IgD-negative memory B cell (primary cell): ENCODE data around the gene CRYBG1. TPM values are rescaled to one million over a fixed set of nuclear protein-coding genes. Genes with fewer than 3 reads are reported as not detected.

Source experiments
- H3K27ac Mint-ChIP-seq, 3 donors: one replicate each; pipeline ENCODE4 v1.8.0; 2020 to 2022; ENCODE audit warnings: mild to moderate bottlenecking in 3 of 3, mixed read lengths in 3 of 3, moderate library complexity in 1 of 3
- H3K27me3 Mint-ChIP-seq: one replicate; pipeline ENCODE4 v1.8.0; 2021; ENCODE audit warnings: mixed read lengths
- H3K36me3 Mint-ChIP-seq: one replicate; pipeline ENCODE4 v1.8.0; 2020; ENCODE audit warnings: mild to moderate bottlenecking, mixed read lengths
- H3K4me1 Mint-ChIP-seq, 3 donors: one replicate each; pipeline ENCODE4 v1.8.0; 2020 to 2022; ENCODE audit warnings: mixed read lengths in 3 of 3, mild to moderate bottlenecking in 1 of 3
- H3K4me3 Mint-ChIP-seq, 4 donors: one replicate each; pipeline ENCODE4 v1.8.0; 2020 to 2022; ENCODE audit warnings: mild to moderate bottlenecking in 4 of 4, mixed read lengths in 4 of 4, moderate library complexity in 3 of 4
- H3K9me3 Mint-ChIP-seq, 3 donors: one replicate each; pipeline ENCODE4 v1.8.0; 2020 to 2021; ENCODE audit warnings: mixed read lengths in 3 of 3, mild to moderate bottlenecking in 1 of 3
- polyA plus RNA-seq: library from polyadenylated mRNA; unstranded; fragments of 300-500 nt; fragmentation: Illumina TruSeq; gene quantifications from one replicate; pipeline ENCODE4 v1.2.3, GENCODE V29; 2021

The CRYBG1 gene
- 18.1 TPM for polyA plus RNA-seq

GRCh38 chr6:106360410-106360988 is at the start of gene CRYBG1:
Gene CRYBG1, plus strand, starts transcription at chr6:106360717. Its CDS starts 192 bp downstream, at chr6:106360909.
- Mint-ChIP-seq H3K4me1 (peaks cover 4 to 11% (median 6%) of the 10 kb centered on the region in 3 donors), H3K27ac (peak within 1 kb of the TSS in 1 of 3 donors; percentile 92), H3K4me3 (peak within 1 kb of the TSS; percentile 78 to 97 (median 90)), H3K36me3 (no peaks in the 10 kb centered on the region), H3K27me3 (peaks cover 20% of the 10 kb centered on the region), H3K9me3 (peaks cover 0 to 1% (median 0%) of the 10 kb centered on the region in 3 donors)

GRCh38 chr6:106315765-106316374 is 44.6 kb upstream of the CRYBG1 start:
- peaks cover 30 to 41% (median 31%) of the 10 kb centered on the region in 3 donors for H3K4me1 Mint-ChIP-seq
- no peak overlapping the region for H3K4me3 Mint-ChIP-seq
- no peaks in the 10 kb centered on the region for H3K27me3 Mint-ChIP-seq

GRCh38 chr6:106316375-106316766 is 44.1 kb upstream of the CRYBG1 start:
- Mint-ChIP-seq H3K4me3 (no peak overlapping the region), H3K27ac (no peak overlapping the region), H3K4me1 (peaks cover 27 to 42% (median 28%) of the 10 kb centered on the region in 3 donors), H3K36me3 (peaks cover 4% of the 10 kb centered on the region), H3K9me3 (no peaks in the 10 kb centered on the region), H3K27me3 (no peaks in the 10 kb centered on the region)

More at GRCh38 chr6:106315765-106316374, 44.6 kb upstream of the CRYBG1 start:
- no peaks in the 10 kb centered on the region for H3K9me3 Mint-ChIP-seq
- peaks cover 6% of the 10 kb centered on the region for H3K36me3 Mint-ChIP-seq
- peak overlapping the region in 1 of 3 donors; percentile 11 for H3K27ac Mint-ChIP-seq

- H3K27me3 Mint-ChIP-seq, result no peaks in the 10 kb centered on the region
- H3K4me3 Mint-ChIP-seq, result no peak overlapping the region
- no peaks in the 10 kb centered on the region for H3K9me3 Mint-ChIP-seq
- H3K27ac Mint-ChIP-seq, result peak overlapping the region in 1 of 3 donors; percentile 14
- peaks cover 4% of the 10 kb centered on the region for H3K36me3 Mint-ChIP-seq
- peaks cover 27 to 42% (median 30%) of the 10 kb centered on the region in 3 donors for H3K4me1 Mint-ChIP-seq
Observed at GRCh38 chr6:106318061-106318460, 42.5 kb upstream of the CRYBG1 start.

GRCh38 chr6:106318851-106319250 is 41.7 kb upstream of the CRYBG1 start:
- Mint-ChIP-seq H3K4me1 (peaks cover 30 to 44% (median 32%) of the 10 kb centered on the region in 3 donors), H3K4me3 (no peak overlapping the region), H3K27me3 (no peaks in the 10 kb centered on the region), H3K27ac (no peak overlapping the region), H3K9me3 (no peaks in the 10 kb centered on the region), H3K36me3 (peaks cover 4% of the 10 kb centered on the region)

- peak overlapping the region in 2 of 4 donors; percentile 36 to 39 for H3K4me3 Mint-ChIP-seq
- no peaks in the 10 kb centered on the region for H3K36me3 Mint-ChIP-seq
- H3K9me3 Mint-ChIP-seq, result no peaks in the 10 kb centered on the region
- peaks cover 38 to 53% (median 50%) of the 10 kb centered on the region in 3 donors for H3K4me1 Mint-ChIP-seq
- H3K27ac Mint-ChIP-seq, result peak overlapping the region in 1 of 3 donors; percentile 12
- H3K27me3 Mint-ChIP-seq, result no peaks in the 10 kb centered on the region
Observed at GRCh38 chr6:106321940-106322339, 38.6 kb upstream of the CRYBG1 start.

- H3K9me3 Mint-ChIP-seq, result no peaks in the 10 kb centered on the region
- peaks cover 1% of the 10 kb centered on the region for H3K27me3 Mint-ChIP-seq
- peak overlapping the region; percentile 99 to 100 (median 99) for H3K4me3 Mint-ChIP-seq
- no peaks in the 10 kb centered on the region for H3K36me3 Mint-ChIP-seq
- H3K4me1 Mint-ChIP-seq, result peaks cover 35 to 45% (median 42%) of the 10 kb centered on the region in 3 donors
- peak overlapping the region; percentile 98 to 99 (median 98) for H3K27ac Mint-ChIP-seq
Observed at GRCh38 chr6:106324726-106325335, 35.7 kb upstream of the CRYBG1 start.

GRCh38 chr6:106325336-106326178 is 35.0 kb upstream of the CRYBG1 start, which contains the start of gene ATG5:
Gene ATG5, minus strand, starts transcription at chr6:106325760. Its CDS starts 9,552 bp downstream, at chr6:106316208.
- peaks cover 8% of the 10 kb centered on the region for H3K27me3 Mint-ChIP-seq
- peak within 1 kb of the TSS; percentile 99 to 100 (median 99) for H3K4me3 Mint-ChIP-seq
- peaks cover 28 to 47% (median 38%) of the 10 kb centered on the region in 3 donors for H3K4me1 Mint-ChIP-seq

GRCh38 chr6:106334646-106335448 is 25.7 kb upstream of the CRYBG1 start:
- Mint-ChIP-seq H3K4me1 (peaks cover 1 to 4% (median 3%) of the 10 kb centered on the region in 3 donors), H3K27me3 (peaks cover 17% of the 10 kb centered on the region), H3K27ac (no peak overlapping the region)

More at GRCh38 chr6:106325336-106326178, 35.0 kb upstream of the CRYBG1 start, which contains the start of gene ATG5:
- Mint-ChIP-seq H3K9me3 (no peaks in the 10 kb centered on the region), H3K36me3 (no peaks in the 10 kb centered on the region), H3K27ac (peak within 1 kb of the TSS; percentile 98 to 99 (median 98))

GRCh38 chr6:106339334-106340029 is 21.0 kb upstream of the CRYBG1 start:
- Mint-ChIP-seq H3K4me1 (peaks cover 0 to 4% (median 1%) of the 10 kb centered on the region in 3 donors), H3K27me3 (peaks cover 9% of the 10 kb centered on the region), H3K27ac (peak overlapping the region in 1 of 3 donors; percentile 60), H3K36me3 (peaks cover 6% of the 10 kb centered on the region), H3K4me3 (peak overlapping the region in 1 of 4 donors; percentile 81), H3K9me3 (no peaks in the 10 kb centered on the region)

More at GRCh38 chr6:106334646-106335448, 25.7 kb upstream of the CRYBG1 start:
- H3K36me3 Mint-ChIP-seq, result peaks cover 2% of the 10 kb centered on the region
- no peaks in the 10 kb centered on the region for H3K9me3 Mint-ChIP-seq
- H3K4me3 Mint-ChIP-seq, result no peak overlapping the region

- no peaks in the 10 kb centered on the region for H3K27me3 Mint-ChIP-seq
- H3K36me3 Mint-ChIP-seq, result no peaks in the 10 kb centered on the region
- H3K27ac Mint-ChIP-seq, result peak overlapping the region in 1 of 3 donors; percentile 73
- peaks cover 0 to under 1% (median 0%) of the 10 kb centered on the region in 3 donors for H3K9me3 Mint-ChIP-seq
- no peak overlapping the region for H3K4me3 Mint-ChIP-seq
- H3K4me1 Mint-ChIP-seq, result no peaks in the 10 kb centered on the region
Observed at GRCh38 chr6:106347219-106347618, 13.3 kb upstream of the CRYBG1 start.

- Mint-ChIP-seq H3K27me3 (peaks cover 35% of the 10 kb centered on the region), H3K9me3 (peaks cover 0 to 7% (median 5%) of the 10 kb centered on the region in 3 donors), H3K4me3 (no peak overlapping the region), H3K36me3 (peaks cover 2% of the 10 kb centered on the region), H3K27ac (no peak overlapping the region), H3K4me1 (peaks cover 4 to 10% (median 6%) of the 10 kb centered on the region in 3 donors)
Observed at GRCh38 chr6:106356378-106356777, 4.1 kb upstream of the CRYBG1 start.

GRCh38 chr6:106359959-106360409 is 533 bp upstream of the CRYBG1 start:
- peaks cover 0 to 1% (median 0%) of the 10 kb centered on the region in 3 donors for H3K9me3 Mint-ChIP-seq
- peaks cover 22% of the 10 kb centered on the region for H3K27me3 Mint-ChIP-seq
- H3K36me3 Mint-ChIP-seq, result no peaks in the 10 kb centered on the region
- H3K27ac Mint-ChIP-seq, result no peak overlapping the region
- H3K4me1 Mint-ChIP-seq, result peaks cover 4 to 11% (median 6%) of the 10 kb centered on the region in 3 donors
- peak overlapping the region; percentile 54 to 78 (median 68) for H3K4me3 Mint-ChIP-seq
